ENCODE results near the gene APLF.

GRCh38 chr2:68482296-68482820 is 15.0 kb downstream of the APLF start:
- TF ChIP-seq, protein P1, sequence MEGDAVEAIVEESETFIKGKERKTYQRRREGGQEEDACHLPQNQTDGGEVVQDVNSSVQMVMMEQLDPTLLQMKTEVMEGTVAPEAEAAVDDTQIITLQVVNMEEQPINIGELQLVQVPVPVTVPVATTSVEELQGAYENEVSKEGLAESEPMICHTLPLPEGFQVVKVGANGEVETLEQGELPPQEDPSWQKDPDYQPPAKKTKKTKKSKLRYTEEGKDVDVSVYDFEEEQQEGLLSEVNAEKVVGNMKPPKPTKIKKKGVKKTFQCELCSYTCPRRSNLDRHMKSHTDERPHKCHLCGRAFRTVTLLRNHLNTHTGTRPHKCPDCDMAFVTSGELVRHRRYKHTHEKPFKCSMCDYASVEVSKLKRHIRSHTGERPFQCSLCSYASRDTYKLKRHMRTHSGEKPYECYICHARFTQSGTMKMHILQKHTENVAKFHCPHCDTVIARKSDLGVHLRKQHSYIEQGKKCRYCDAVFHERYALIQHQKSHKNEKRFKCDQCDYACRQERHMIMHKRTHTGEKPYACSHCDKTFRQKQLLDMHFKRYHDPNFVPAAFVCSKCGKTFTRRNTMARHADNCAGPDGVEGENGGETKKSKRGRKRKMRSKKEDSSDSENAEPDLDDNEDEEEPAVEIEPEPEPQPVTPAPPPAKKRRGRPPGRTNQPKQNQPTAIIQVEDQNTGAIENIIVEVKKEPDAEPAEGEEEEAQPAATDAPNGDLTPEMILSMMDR (IDR thresholded peaks at IDR 0.05 in 2 of 3, conservative IDR thresholded peaks at IDR 0.05 in 1 of 3; ENCODE audit: control insufficient read depth in 2 of 3, extremely low read depth in 1 of 3, insufficient read depth in 1 of 3, low read depth in 3 of 3, low read length in 3 of 3): no peak
- TF ChIP-seq BRCA1 (IDR thresholded peaks at IDR 0.05; ENCODE audit: low read depth, low read length) (no peak), RAD21 (IDR thresholded peaks at IDR 0.05; ENCODE audit: insufficient read depth, low read depth, low read length) (no peak), LARP7 (IDR thresholded peaks at IDR 0.05) (no peak), KAT2A (conservative IDR thresholded peaks at IDR 0.05; ENCODE audit: control insufficient read depth, low read depth, low read length) (no peak), SREBF2 (IDR thresholded peaks at IDR 0.05; ENCODE audit: low read length) (no peak), SMAD1 (IDR thresholded peaks at IDR 0.05; ENCODE audit: low read depth, partially characterized antibody) (no peak)
- TF ChIP-seq, protein P2, sequence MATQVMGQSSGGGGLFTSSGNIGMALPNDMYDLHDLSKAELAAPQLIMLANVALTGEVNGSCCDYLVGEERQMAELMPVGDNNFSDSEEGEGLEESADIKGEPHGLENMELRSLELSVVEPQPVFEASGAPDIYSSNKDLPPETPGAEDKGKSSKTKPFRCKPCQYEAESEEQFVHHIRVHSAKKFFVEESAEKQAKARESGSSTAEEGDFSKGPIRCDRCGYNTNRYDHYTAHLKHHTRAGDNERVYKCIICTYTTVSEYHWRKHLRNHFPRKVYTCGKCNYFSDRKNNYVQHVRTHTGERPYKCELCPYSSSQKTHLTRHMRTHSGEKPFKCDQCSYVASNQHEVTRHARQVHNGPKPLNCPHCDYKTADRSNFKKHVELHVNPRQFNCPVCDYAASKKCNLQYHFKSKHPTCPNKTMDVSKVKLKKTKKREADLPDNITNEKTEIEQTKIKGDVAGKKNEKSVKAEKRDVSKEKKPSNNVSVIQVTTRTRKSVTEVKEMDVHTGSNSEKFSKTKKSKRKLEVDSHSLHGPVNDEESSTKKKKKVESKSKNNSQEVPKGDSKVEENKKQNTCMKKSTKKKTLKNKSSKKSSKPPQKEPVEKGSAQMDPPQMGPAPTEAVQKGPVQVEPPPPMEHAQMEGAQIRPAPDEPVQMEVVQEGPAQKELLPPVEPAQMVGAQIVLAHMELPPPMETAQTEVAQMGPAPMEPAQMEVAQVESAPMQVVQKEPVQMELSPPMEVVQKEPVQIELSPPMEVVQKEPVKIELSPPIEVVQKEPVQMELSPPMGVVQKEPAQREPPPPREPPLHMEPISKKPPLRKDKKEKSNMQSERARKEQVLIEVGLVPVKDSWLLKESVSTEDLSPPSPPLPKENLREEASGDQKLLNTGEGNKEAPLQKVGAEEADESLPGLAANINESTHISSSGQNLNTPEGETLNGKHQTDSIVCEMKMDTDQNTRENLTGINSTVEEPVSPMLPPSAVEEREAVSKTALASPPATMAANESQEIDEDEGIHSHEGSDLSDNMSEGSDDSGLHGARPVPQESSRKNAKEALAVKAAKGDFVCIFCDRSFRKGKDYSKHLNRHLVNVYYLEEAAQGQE (IDR thresholded peaks at IDR 0.05; ENCODE audit: low read depth, low read length): no peak

Measured in GM12878 (cell line).